Measurements from ENCODE around the gene TACO1.

DNA sequence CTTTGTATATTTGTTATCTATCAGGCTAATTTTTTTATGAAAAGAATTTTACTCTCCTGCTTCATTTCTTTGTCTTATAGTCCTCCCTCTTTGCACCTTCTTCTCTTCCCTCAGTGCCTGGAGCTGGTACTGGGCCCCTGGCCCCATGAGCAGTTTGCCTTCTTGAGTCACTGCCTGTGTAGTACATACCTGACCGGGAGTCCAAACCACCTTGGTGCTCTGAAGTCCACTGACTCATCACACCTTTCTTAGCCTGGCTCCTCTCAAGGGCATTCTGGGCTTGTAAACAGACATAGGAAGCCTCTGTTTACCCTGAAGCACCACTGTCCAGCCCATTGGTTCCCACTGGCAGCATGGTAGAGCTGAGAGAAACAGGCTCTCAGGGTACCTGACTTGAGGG lies 11.0 kb upstream of the TACO1 start:
- TF ChIP-seq EP300 (IDR thresholded peaks at IDR 0.05; ENCODE audit: borderline replicate concordance) (no peak), CEBPB (IDR thresholded peaks at IDR 0.05) (no peak), NFIC (IDR thresholded peaks at IDR 0.05) (no peak), RAD21 (IDR thresholded peaks at IDR 0.05; ENCODE audit: low read depth) (no peak), CREB1 (IDR thresholded peaks at IDR 0.05; ENCODE audit: low read depth) (no peak), YY1 (IDR thresholded peaks at IDR 0.05; ENCODE audit: low read depth) (no peak), ZBTB7A (IDR thresholded peaks at IDR 0.05; ENCODE audit: low read depth) (no peak)
- TF ChIP-seq, protein P1, sequence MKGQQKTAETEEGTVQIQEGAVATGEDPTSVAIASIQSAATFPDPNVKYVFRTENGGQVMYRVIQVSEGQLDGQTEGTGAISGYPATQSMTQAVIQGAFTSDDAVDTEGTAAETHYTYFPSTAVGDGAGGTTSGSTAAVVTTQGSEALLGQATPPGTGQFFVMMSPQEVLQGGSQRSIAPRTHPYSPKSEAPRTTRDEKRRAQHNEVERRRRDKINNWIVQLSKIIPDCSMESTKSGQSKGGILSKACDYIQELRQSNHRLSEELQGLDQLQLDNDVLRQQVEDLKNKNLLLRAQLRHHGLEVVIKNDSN (IDR thresholded peaks at IDR 0.05) = no peak
- TF ChIP-seq, protein P2, sequence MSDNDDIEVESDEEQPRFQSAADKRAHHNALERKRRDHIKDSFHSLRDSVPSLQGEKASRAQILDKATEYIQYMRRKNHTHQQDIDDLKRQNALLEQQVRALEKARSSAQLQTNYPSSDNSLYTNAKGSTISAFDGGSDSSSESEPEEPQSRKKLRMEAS (IDR thresholded peaks at IDR 0.05) = no peak

All from Ishikawa (cell line).